ENCODE measurements around the gene RNF212. TPM values are rescaled to one million over a fixed set of nuclear protein-coding genes. Genes with fewer than 3 reads are reported as not detected.

RNF212 gene
- total and polyA plus RNA-seq, 2 experiments from 2014 or later: 17.0 to 20.6 TPM

GRCh38 chr4:1137063-1137776, 23.9 kb upstream of the RNF212 start (continued):
- TF ChIP-seq REST (IDR thresholded peaks at IDR 0.05; ENCODE audit: unreplicated experiment) (no peak), NANOG (IDR thresholded peaks at IDR 0.05; ENCODE audit: borderline replicate concordance) (no peak)

DNA sequence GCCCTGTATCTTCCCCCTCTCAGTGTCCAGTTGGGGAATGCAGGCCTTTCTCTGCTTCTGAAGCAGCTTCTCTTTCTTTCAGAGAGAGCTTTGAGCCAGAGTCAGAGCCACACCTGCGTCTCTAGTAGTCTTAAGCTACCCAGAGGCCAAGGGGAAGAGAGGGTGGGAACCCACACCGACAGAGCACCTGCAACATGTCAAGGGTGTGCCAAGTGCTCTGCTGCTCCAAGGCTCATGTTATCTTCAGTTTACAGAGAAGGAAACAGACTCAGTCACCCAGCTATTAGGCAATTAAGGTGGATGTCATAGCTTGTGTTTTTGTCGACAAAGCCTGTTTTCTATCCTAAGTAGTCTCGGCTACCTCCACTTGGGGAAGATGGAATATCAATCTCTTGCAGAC, 22.7 kb upstream of the RNF212 start:
- no peak overlapping the region for H3K27ac Mint-ChIP-seq
- H3K36me3 Mint-ChIP-seq (ENCODE audit: low read depth): peaks cover 3% of the 10 kb centered on the region; the same call in 1 of the 3 replicates
- no peaks in the 10 kb centered on the region for H3K79me2 ChIP-seq (replicated peaks; ENCODE audit: insufficient read depth)
- no peaks in the 10 kb centered on the region for H3K9me2 ChIP-seq (ENCODE audit: insufficient read depth)
- DNase-seq (ENCODE audit: low spot score) (no peak), ATAC-seq (no peak)
- H3F3A ChIP-seq (replicated peaks; ENCODE audit: low read depth): no peaks in the 10 kb centered on the region
- H2AFZ ChIP-seq: no peak overlapping the region
- H3K4me1 Mint-ChIP-seq: no peaks in the 10 kb centered on the region
- H3K27ac ChIP-seq (ENCODE audit: low read depth): no peak overlapping the region
- H3K9me3 Mint-ChIP-seq: peaks cover 9% of the 10 kb centered on the region; the same call in 2 of the 3 replicates
- H3K4me1 ChIP-seq (ENCODE audit: insufficient read depth): no peaks in the 10 kb centered on the region
- H3K4me3 ChIP-seq: no peak overlapping the region
- no peak overlapping the region for H3K4me2 ChIP-seq
- no peak overlapping the region for H3K4me3 Mint-ChIP-seq
- H4K20me1 ChIP-seq (replicated peaks; ENCODE audit: insufficient read depth): no peaks in the 10 kb centered on the region; the same call in none of the 2 replicates
- no peaks in the 10 kb centered on the region for H3K27me3 ChIP-seq (ENCODE audit: insufficient read depth)
- no peaks in the 10 kb centered on the region for H3K36me3 ChIP-seq (ENCODE audit: insufficient read depth)
- peaks cover 2% of the 10 kb centered on the region for H3K27me3 Mint-ChIP-seq (ENCODE audit: insufficient read depth, low read depth, poor library complexity)
- no peak for TF ChIP-seq JUNB (IDR thresholded peaks at IDR 0.05; ENCODE audit: unreplicated experiment)
- TF ChIP-seq POLR2AphosphoS5 (IDR thresholded peaks at IDR 0.05; ENCODE audit: low read depth): no peak
- no peak for TF ChIP-seq ETS1 (IDR thresholded peaks at IDR 0.05)
- no peak for TF ChIP-seq ZNF114 (CRISPR knock-in tag; IDR thresholded peaks at IDR 0.05)
- no peak for TF ChIP-seq ZNF462 (CRISPR knock-in tag; IDR thresholded peaks at IDR 0.05)
- TF ChIP-seq, protein P1, sequence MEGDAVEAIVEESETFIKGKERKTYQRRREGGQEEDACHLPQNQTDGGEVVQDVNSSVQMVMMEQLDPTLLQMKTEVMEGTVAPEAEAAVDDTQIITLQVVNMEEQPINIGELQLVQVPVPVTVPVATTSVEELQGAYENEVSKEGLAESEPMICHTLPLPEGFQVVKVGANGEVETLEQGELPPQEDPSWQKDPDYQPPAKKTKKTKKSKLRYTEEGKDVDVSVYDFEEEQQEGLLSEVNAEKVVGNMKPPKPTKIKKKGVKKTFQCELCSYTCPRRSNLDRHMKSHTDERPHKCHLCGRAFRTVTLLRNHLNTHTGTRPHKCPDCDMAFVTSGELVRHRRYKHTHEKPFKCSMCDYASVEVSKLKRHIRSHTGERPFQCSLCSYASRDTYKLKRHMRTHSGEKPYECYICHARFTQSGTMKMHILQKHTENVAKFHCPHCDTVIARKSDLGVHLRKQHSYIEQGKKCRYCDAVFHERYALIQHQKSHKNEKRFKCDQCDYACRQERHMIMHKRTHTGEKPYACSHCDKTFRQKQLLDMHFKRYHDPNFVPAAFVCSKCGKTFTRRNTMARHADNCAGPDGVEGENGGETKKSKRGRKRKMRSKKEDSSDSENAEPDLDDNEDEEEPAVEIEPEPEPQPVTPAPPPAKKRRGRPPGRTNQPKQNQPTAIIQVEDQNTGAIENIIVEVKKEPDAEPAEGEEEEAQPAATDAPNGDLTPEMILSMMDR (conservative IDR thresholded peaks at IDR 0.05; ENCODE audit: low read depth in 2 of 2): no peak
- TF ChIP-seq STAT1 (IDR thresholded peaks at IDR 0.05; ENCODE audit: unreplicated experiment): no peak
- no peak for TF ChIP-seq EZH2phosphoT487 (IDR thresholded peaks at IDR 0.05; ENCODE audit: unreplicated experiment)
- no peak for TF ChIP-seq CREB1 (CRISPR knock-in tag; IDR thresholded peaks at IDR 0.05; ENCODE audit: low read depth)

Measured in GM23338 (cell line).